ENCODE data around the gene SLC2A13. TPM values are rescaled to one million over a fixed set of nuclear protein-coding genes. Genes with fewer than 3 reads are reported as not detected.

SLC2A13 gene
- total and polyA plus RNA-seq, 3 donors from 2014 or later: 3.3 to 19.8 (median 18.0) TPM

DNA sequence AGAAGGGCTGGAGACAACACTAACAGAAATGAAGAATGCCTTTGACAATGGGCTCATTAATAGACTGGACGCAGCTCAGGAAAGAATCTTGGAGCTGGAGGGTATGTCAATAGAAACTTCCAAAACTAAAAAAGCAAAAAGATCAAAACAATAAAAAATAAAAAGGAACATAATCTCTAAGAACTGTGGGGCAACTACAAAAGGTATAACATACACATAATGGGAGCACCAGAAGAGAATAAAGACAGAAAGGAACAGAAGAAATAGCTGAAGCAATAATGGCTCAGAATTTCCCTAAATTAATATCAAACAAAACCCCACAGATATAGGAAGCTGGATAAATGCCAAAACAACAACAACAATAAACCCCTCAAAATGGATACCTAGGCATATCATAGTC, 362.2 kb downstream of the SLC2A13 start:
- DNase-seq: no peak
- 100% methylated on average over 1 of the region's 1 CpG for WGBS, 2 donors
- Histone ChIP-seq H3K4me3 (no peak overlapping the region), H3K4me1 (no peaks in the 10 kb centered on the region), H3K27me3 (no peaks in the 10 kb centered on the region), H3K36me3 (ENCODE audit: low read depth, missing control alignments) (no peaks in the 10 kb centered on the region), H3K27ac (no peak overlapping the region), H3K9me3 (no peaks in the 10 kb centered on the region)
- no peak for TF ChIP-seq CTCF (IDR thresholded peaks at IDR 0.05)
- TF ChIP-seq POLR2A (IDR thresholded peaks at IDR 0.05): no peak
- intact Hi-C loops (cut with DNase I; ENCODE audit: low total_unique reads): no loop called here

DNA sequence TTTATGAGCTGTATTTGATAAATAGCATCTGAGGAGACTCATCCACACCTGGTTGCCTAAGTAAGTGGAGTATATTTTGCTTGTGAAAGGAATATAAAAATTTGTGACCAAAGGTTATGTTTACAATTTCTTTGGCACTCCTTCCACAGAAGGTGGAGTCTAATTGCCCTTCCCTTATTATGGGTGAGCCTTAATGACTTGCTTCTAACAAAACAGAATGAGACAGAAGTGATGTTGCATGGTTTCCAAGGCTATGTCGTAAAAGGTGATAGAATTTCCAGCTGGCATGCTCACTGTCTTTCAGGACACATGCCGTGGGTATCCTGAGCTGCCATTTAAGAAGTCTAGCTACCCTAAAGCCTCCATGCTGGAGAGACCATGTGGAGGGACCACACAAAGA, 369.5 kb downstream of the SLC2A13 start:
- Histone ChIP-seq H3K27me3 (no peaks in the 10 kb centered on the region), H3K4me3 (no peak overlapping the region), H3K36me3 (ENCODE audit: low read depth, missing control alignments) (no peaks in the 10 kb centered on the region), H3K9me3 (no peaks in the 10 kb centered on the region), H3K4me1 (no peaks in the 10 kb centered on the region), H3K27ac (no peak overlapping the region)
- no peak for DNase-seq
- WGBS, 2 donors: 82 to 91% methylated on average over 2 of the region's 2 CpGs
- TF ChIP-seq POLR2A (IDR thresholded peaks at IDR 0.05) (no peak), CTCF (IDR thresholded peaks at IDR 0.05) (no peak)
- intact Hi-C loops (cut with DNase I; ENCODE audit: low total_unique reads): no loop called here

DNA sequence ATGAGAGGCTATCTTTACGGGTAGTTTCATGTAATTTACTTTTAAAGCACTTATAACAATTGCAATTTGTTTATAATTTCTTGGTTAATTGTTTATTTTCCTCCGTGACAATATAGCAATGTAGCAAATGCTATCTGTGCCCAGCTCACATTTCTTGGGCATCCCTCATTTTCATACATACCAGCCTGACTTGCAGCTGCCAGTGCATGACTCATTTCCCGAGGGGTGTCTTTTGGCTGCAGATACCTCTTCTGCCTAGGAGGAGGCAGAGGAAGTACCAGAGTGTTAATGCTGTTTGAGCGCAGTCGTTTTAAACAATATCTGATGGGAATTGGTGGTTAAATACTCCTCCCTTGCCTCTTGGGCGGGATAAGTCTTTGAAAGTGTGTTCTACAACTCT, 382.1 kb downstream of the SLC2A13 start:
- no peak for DNase-seq
- intact Hi-C loops (cut with DNase I; ENCODE audit: low total_unique reads): no loop called here
- Histone ChIP-seq H3K27ac (no peak overlapping the region), H3K4me1 (no peaks in the 10 kb centered on the region), H3K4me3 (no peak overlapping the region), H3K27me3 (no peaks in the 10 kb centered on the region), H3K36me3 (ENCODE audit: low read depth, missing control alignments) (no peaks in the 10 kb centered on the region), H3K9me3 (no peaks in the 10 kb centered on the region)
- TF ChIP-seq POLR2A (IDR thresholded peaks at IDR 0.05) (no peak), CTCF (IDR thresholded peaks at IDR 0.05) (no peak)
- 39 to 65% methylated on average over 6 of the region's 6 CpGs for WGBS, 2 donors

DNA sequence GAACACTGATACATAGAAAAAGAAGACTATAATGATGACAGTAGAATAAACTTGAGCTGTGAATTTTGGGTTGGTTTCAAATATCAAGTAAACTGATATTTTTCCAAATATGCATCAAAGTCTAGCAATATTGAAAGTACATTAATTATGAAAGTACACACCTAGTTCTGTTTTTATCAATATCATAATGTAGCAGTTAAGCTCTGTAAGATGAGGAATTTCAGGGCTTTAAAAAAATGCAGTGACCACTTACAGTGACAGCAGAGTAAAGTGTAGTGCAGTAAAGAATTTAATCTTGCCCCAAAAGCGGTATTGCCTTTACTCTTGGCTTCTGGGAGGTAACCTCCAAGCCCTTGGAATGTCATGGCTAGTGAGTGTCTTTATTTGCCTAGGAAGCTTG, 383.4 kb downstream of the SLC2A13 start:
- no peaks in the 10 kb centered on the region for H3K9me3 ChIP-seq
- H3K27ac ChIP-seq: no peak overlapping the region
- H3K4me1 ChIP-seq: no peaks in the 10 kb centered on the region
- no peak for TF ChIP-seq CTCF (IDR thresholded peaks at IDR 0.05)
- TF ChIP-seq POLR2A (IDR thresholded peaks at IDR 0.05): no peak
- no peak overlapping the region for H3K4me3 ChIP-seq
- intact Hi-C loops (cut with DNase I; ENCODE audit: low total_unique reads): no loop called here
- no peak for DNase-seq
- H3K36me3 ChIP-seq (ENCODE audit: low read depth, missing control alignments): no peaks in the 10 kb centered on the region
- H3K27me3 ChIP-seq: no peaks in the 10 kb centered on the region
- 63 to 89% methylated on average over 1 of the region's 1 CpG for WGBS, 2 donors

- no peak for DNase-seq
- Histone ChIP-seq H3K36me3 (ENCODE audit: low read depth, missing control alignments) (no peaks in the 10 kb centered on the region), H3K4me3 (no peak overlapping the region), H3K9me3 (no peaks in the 10 kb centered on the region), H3K27me3 (no peaks in the 10 kb centered on the region), H3K27ac (no peak overlapping the region), H3K4me1 (no peaks in the 10 kb centered on the region)
- no peak for TF ChIP-seq CTCF (IDR thresholded peaks at IDR 0.05)
- intact Hi-C loops (cut with DNase I; ENCODE audit: low total_unique reads): no loop called here
- 67 to 75% methylated on average over 14 of the region's 14 CpGs for WGBS, 2 donors
These were observed 392.3 kb downstream of the SLC2A13 start for GRCh38 chr12:39713552-39713951.

Measured in testis (tissue), 3 donors.